ENCODE data around the gene SCAF1.

SCAF1 gene

DNA sequence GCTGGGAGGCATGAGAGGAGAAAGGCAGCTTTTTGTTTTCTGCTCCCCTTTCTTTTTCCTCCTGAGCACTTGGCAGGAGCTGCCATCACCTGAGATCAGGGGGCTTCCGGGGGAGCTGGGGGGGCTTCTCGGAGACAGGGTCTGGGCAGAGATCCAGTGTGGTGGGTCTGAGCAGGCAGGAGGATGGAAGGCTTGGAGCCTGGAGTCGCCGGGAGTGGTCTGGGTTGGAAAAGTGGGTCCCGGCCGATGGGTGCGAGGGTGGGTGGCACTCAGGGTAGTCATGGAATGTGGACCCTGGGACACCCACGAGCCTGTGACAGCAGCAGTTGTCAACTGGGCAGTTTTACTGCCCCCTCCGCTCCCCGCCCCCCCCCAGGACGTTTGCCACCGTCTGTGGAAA lies 45.1 kb downstream of the SCAF1 start:
- no peak for DNase-seq (ENCODE audit: low read depth in 2 of 2)

DNA sequence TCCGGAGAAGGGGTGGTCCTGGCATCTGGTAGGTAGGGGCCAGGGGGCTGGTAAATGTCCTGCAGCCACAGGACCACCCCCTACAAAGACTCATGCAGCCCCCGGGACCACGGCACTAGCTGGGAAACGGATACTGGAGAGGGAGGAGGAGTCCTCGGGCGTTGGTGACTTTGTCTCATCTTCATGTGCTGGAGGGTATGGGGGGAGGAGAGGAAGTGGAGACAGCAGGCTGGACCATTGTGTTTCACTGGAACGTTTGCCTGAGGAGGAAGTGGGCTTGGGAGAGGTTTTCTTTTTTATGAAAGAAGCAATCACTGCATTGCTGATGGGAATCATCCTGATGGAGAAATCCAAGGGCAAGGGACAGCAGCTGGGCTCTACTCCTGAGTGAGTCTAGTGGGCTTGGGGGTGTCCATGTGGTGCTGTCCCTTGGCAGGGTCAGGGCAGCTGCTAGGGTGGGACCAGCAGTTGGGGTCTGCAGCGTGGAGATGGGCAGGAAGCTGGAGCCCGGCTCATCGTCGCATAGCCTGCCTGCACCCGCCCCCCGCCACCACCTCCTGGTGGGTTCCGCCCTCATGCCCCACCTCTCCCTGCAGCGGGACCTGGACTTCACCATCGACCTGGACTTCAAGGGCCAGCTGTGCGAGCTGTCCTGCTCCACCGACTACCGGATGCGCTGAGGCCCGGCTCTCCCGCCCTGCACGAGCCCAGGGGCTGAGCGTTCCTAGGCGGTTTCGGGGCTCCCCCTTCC lies 45.7 kb downstream of the SCAF1 start:
- DNase-seq (ENCODE audit: low read depth in 2 of 2), result no peak

DNA sequence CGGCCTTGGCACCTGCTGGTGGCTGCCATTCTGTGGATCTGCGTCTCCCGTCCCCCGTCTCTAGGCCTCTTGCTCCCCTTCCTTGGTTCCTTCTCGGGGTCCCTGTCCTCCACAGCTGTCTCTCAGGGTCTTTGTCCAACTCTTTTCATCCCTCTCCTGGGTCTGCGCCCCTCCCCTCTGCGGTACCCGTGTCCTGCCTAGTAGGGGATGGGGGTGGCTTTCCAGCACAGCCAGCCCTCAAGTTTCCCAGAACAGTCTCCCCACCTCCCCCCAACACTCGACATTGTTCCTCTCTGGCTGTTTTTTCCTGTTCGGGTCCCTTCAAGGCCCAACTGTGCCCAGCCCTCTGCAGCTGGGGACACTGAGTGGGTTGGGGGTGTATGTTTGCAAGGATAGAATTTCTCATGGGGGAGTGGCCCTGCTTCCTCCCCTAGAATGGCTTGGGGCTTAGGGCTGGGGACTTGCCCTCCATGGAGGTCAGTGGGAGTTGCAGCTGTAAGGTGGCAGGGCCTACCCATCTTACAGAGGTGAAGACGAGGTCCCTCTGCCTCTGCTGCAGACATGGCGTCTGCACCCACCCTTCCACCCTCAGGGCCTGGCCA lies 46.6 kb downstream of the SCAF1 start:
- DNase-seq (ENCODE audit: low read depth in 2 of 2), result no peak

DNA sequence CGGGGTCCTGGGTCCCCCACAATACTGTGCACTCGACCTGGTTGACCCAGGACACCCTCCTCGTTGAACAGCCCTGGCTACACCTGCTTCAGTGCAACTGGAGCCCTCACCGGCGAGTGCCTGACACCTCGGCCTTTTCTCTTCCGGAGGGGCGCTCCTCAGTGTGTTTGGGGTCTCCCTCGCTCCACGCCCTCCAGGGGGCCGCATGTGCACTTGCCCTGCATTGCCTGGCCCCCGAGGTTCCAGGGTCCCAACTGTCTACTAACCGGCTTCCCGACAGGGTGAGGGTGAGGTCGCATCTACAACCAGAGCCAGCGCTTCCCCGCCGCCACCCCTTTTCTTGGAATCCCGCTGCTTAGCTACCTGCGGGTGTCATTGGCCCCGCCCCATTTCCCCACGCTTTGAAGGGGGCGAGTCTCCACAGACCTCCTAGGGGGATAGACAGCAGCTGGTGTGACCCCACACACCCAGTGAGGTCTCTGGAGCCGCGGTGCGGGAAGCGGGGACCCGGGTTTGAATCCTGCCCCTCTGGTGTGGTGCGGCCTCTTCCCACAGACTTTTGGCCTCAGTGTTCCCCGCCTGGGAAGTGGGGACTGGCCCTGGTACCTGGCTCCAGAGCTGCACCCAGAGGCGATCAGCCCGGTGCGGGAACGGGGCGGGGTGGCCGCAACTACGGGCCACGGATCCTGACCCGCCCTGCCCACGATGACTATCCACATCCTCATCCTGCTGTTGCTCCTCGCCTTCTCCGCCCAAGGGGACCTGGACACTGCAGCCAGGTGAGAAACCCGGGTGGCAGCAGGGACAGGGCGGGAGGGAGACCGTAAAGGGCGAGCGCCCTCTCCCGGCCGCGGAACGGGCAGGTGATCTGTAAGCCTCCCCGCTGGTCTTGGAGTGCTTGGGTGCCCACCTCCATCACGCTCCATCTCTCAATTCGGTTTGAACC lies 47.4 kb downstream of the SCAF1 start, which contains the start of gene ADM5:
Gene ADM5, plus strand, starts transcription at position 462 of the 946 bp plus-strand sequence. Its CDS starts 244 bp downstream, at position 706.
- no peak for DNase-seq (ENCODE audit: low read depth in 2 of 2)

DNA sequence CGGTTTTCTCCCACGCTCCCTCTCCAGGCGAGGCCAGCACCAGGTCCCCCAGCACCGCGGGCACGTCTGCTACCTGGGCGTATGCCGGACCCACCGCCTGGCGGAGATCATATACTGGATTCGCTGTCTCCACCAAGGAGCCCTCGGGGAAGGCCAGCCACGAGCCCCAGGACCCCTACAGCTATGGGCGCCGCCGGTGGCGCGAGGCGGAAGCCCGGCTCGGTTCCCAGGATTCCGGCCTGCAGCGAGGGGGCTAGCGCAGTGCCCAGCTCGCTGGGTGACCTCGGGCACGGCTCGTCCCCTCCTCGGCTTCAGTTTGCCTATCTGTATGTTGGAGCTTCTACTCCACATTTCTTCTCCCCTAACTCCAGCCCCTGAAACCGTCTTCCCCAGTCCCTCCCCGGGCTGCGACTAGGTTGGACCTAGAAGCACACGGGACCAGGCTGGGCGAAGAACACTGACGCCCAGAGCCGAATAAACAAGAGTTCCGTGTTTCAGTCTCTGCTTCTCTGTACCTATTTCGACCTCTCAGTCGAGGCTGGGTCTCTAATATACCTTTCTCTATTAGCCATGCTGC lies 48.2 kb downstream of the SCAF1 start:
- DNase-seq (ENCODE audit: low read depth in 2 of 2), result no peak

DNA sequence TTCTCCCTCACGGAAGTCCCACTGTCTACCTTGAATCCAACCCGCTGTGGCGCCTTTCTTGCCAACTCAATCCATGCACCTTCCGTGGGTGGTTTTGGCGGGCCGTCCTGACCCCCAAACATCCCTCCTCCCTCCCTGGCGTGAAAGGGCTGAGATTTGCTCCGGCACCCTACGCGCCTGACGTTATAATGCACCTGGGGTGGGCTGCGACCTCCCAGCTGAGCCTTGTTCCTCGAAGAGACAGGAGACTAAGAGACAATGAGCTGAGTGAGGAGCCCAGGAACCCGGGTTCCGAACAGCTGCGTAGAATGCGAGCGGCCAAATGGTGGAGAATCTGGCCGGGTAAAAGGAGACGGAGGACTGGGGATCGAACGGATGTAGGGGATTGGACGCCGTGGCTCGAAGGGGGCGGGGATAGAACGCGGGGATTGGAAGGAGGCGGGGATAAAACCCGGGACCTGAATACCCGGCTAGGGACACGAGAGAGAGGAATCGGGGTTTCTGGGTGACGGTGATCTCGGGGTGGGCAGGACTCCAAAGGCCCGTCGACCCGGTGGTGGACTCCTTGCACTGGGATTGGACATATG lies 48.7 kb downstream of the SCAF1 start, which contains the start of gene CPT1C:
Gene CPT1C, plus strand, starts transcription at position 461 of the 587 bp plus-strand sequence. CDS start 1,137 bp downstream, outside the sequence.
- no peak for DNase-seq (ENCODE audit: low read depth in 2 of 2)

DNA sequence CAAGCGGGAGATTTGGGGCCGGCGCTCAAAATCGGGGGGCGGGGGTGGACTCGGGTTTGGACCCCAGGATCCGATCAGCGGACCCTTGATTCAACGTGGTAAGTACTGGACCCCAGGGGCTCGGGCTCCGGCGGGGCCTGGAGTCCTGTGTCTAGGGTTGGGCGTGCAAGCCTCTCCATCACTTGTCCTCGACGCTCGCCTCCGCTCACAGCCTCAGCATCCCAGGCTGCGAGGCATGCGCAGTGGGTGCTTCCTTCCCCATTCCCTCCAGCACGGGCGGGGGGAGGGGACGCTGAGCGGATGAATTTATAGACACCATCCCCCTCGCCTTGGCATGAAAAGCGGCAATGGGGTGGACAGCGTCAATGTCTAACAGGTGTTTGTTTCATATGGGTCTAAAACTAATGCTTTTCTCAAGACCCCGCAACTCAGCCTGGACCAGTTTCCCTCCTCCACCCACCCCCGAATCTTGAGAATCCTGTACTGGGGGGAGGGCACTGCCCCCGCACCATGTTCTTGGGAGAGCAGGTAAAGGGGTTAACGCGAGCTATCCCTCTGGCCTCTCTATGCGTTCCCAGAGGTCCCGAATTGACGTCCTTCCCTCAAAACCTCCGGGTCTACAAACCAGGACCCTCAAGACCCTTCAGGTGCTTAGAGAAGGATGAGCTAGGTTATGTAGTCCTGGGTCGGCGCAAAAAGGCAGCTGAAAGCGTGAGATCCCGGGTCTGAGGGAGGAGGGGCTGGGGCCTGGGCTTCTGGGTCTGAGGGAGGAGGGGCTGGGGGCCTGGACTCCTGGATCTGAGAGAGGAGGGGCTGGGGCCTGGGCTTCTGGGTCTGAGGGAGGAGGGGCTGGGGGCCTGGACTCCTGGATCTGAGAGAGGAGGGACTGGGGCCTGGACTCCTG lies 49.5 kb downstream of the SCAF1 start:
- no peak for DNase-seq (ENCODE audit: low read depth in 2 of 2)

DNA sequence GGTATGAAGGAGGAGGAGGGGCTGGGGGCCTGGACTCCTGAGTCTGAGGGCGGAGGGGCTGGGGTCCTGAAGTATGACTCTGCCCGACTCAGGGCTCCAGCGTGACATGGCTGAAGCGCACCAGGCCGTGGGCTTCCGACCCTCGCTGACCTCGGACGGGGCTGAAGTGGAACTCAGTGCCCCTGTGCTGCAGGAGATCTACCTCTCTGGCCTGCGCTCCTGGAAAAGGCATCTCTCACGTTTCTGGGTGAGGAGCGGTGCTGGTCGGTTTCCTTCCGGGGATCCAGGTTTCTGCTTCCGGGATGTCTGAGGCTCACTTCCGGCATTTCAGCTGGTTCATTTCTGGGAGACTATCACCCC lies 50.1 kb downstream of the SCAF1 start:
- no peak for DNase-seq (ENCODE audit: low read depth in 2 of 2)

DNA sequence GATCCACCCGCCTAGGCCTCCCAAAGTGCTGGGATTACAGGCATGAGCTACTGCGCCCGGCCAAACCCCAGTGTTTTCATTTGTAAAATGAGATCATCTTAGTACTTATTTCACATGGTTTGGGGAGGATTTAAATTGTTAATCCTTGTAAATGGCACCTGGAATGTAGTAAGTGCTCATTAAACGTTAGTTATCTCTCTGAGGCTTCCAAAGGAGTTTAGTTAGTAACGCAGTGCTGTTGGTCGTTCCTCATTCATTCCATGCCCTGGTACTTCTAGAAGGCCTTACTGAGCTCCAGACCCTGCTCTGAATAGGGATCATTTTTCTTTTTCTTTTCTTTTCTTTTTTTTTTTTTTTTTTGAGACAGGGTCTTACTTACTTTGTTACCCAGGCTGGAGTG lies 54.1 kb downstream of the SCAF1 start:
- DNase-seq (ENCODE audit: low read depth in 2 of 2), result no peak

DNA sequence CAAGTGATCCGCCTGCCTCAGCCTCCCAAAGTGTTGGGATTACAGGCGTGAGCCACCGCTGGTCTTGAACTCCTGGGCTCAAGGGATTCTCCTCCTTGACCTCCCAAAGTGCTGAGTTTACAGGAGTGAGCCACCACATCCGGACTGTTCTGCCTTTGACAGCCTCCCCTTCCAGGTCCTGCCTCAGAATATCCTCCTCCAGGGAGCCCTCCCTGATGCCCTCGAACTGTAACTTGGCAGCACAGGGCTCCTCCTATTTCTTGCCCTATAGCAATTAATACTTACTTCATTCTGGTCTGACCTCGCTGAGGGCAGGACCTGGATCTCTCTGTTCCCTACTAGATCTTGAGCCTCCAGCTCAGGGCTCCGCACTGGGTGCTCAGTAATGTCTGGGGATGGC lies 54.9 kb downstream of the SCAF1 start:
- DNase-seq (ENCODE audit: low read depth in 2 of 2), result no peak

DNA sequence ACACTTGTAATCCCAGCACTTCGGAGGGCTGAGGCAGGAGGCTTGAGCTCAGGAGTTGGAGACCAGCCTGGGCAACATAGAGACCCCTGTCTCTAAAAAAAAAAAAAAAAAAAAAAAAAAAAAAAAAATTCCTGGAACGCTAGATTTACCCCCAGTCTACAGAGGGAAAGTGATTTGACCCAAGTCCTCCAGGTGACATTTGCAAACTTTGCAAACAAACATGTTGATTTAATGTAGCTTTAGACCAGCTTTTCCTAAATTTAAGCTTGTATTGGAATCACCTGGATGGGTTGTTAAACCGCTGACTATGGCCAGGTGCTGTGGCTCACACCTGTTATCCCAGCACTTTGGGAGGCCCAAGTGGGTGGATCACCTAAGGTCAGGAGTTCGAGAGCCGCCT lies 57.4 kb downstream of the SCAF1 start:
- no peak for DNase-seq (ENCODE audit: low read depth in 2 of 2)

DNA sequence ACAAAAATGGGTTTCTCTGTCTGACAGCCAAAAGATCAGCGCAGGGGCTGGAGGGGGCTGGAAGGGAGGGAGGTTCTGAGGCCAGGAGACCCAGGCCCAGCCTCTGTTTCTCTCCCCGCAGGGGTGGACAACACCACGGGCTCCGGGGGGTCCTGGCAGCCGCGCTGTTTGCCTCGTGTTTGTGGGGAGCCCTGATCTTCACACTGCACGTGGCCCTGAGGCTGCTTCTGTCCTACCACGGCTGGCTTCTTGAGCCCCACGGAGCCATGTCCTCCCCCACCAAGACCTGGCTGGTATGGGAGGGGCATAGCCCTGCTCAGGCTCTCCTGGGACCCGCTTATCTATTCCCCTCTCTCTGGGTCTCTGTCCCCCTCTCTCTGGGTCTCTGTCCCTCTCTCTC lies 58.6 kb downstream of the SCAF1 start:
- no peak for DNase-seq (ENCODE audit: low read depth in 2 of 2)

DNA sequence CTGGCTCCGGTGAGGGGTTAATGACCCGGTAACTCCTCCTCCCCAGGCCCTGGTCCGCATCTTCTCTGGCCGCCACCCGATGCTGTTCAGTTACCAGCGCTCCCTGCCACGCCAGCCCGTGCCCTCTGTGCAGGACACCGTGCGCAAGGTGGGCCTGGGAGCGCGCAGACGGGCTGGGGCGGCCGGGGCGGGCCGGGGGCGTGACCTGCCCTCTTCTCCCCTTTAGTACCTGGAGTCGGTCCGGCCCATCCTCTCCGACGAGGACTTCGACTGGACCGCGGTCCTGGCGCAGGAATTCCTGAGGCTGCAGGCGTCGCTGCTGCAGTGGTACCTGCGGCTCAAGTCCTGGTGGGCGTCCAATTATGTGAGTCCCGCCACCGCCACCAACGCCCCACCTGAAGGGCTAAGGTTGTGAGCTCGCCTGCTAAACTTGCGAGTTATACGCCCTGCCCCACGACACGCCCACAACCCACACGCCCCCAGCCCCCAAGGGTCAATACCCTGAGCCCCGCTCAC lies 59.3 kb downstream of the SCAF1 start:
- no peak for DNase-seq (ENCODE audit: low read depth in 2 of 2)

DNA sequence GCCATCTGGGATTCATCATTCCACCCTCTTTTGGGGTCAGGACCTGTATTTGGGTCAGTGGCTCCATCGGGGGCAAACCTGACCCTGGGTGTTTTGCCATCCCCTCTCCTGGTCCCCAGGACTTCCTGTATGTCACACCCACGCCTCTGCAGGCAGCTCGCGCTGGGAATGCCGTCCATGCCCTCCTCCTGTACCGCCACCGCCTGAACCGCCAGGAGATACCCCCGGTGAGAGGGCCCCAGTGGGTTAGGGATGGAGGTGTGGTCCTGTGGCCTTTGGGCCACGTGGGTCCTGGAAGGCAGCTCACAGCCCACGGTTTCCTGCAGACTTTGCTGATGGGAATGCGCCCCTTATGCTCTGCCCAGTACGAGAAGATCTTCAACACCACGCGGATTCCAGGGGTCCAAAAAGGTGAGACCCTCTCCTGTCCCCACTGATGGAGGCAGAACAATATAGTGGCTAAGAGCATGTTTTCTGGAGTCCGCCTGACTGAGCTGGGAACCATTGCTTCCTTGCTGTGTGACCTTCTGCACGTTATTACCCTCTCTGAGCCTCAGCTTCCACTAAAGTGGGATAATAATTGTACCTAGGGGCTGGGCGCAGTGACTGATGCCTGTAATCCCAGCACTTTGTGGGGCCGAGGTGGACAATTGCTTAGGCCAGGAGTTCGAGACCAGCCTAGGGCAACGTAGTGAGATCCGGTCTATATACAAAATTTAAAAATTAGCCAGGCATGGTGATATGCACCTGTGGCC lies 63.1 kb downstream of the SCAF1 start:
- no peak for DNase-seq (ENCODE audit: low read depth in 2 of 2)

DNA sequence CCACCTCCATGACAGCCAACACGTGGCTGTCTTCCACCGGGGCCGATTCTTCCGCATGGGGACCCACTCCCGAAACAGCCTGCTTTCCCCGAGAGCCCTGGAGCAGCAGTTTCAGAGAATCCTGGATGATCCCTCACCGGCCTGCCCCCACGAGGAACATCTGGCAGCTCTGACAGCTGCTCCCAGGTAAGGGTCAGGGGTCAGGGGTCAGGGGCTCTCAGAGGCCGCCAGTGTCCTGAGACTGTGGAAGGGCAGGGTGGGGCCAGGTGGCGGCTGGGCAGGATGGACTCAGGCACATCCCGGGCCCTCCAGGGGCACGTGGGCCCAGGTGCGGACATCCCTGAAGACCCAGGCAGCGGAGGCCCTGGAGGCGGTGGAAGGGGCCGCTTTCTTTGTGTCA lies 63.9 kb downstream of the SCAF1 start:
- DNase-seq (ENCODE audit: low read depth in 2 of 2), result no peak
